ENCODE data around the gene TUBB. TPM values are rescaled to one million over a fixed set of nuclear protein-coding genes. Genes with fewer than 3 reads are reported as not detected.

The TUBB gene
- 562 and 698 TPM in 2 replicates for total RNA-seq
- polyA plus RNA-seq (2012) = 954 TPM

GRCh38 chr6:30719791-30720737 lies at the start of gene TUBB:
Gene TUBB, plus strand, starts transcription at chr6:30720352. Its CDS starts 155 bp downstream, at chr6:30720507.
- DNase-seq (ENCODE audit: low read depth) = peak; percentile 99

DNA sequence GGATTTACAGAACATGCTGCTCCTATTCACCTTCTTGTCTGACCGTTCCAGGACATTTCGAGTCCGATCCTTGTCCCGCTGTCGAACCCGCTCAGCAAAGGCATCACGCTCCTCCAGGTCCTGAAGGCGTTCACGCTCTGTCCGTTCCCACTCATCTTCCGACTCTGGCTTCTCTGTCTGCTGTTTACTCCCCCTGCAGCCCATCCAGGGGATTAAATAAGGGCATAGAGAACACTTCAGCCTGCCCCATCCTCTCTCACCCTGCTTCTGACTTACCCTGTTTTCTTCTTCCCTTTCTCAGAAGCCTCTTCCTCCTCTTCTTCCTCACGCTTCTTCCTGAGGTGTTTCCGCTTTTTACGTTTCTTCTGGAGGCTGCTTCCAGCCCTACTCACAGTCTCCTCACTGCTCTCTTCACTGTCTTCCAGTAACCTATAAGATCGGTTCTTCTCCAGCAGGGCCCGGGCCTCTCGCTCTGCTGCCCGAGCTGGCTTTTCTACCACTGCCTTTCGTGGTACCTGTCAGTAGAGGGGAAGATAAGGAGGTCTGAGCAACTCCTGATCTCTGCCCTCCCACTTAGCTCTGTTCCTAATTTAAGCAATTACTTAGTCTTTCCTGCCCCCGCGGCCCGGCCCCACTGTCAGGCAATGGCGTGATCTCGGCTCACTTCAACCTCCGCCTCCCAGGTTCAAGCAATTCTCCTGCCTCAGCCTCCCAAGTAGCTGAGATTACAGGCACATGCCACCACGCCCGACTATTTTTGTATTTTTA lies 49.2 kb upstream of the TUBB start:
- DNase-seq (ENCODE audit: low read depth) = no peak

DNA sequence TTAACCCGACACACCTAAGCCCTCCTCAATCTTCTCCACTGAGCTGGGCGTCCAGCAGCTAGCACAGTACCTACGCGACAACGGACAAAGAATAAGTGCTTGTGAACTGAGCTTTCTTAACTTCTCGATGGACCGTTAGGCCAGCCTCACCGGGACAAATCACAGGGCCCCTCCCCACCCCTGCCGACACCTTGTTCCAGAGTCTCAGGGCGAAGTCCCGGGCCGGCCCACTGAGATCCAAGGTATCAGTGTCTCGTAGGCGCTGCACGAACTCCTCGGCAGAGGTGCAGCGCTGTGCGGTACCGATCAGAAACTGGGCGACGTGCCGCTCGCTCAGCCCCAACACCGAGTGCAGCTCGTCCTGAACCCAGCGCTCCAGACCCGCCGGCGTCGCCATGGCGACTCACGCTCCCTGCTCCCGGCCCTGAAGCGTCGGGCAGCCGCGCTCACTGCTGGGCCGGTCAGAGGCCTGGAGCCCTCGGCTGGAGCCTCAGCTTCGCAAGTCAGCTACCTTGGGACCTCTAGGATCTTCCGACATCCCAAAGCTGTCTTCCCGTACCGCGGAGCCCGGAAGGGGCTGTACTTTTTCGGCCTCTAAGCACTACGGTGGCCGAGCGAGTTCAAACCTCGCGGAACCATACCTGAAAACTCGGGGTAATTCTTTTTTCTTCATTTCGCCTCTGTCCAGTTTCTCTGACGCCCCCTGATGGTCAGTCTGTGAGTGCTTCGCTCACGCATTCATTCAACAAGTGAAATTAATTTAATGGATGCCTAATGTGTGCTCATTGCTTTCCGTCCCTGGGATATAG lies 47.5 kb upstream of the TUBB start, which contains the start of gene DHX16:
Gene DHX16 (minus strand): TSS at position 562 of the 809 bp plus-strand sequence. CDS start 165 bp downstream, at position 397.
- DNase-seq (ENCODE audit: low read depth) = peak; percentile 99

DNA sequence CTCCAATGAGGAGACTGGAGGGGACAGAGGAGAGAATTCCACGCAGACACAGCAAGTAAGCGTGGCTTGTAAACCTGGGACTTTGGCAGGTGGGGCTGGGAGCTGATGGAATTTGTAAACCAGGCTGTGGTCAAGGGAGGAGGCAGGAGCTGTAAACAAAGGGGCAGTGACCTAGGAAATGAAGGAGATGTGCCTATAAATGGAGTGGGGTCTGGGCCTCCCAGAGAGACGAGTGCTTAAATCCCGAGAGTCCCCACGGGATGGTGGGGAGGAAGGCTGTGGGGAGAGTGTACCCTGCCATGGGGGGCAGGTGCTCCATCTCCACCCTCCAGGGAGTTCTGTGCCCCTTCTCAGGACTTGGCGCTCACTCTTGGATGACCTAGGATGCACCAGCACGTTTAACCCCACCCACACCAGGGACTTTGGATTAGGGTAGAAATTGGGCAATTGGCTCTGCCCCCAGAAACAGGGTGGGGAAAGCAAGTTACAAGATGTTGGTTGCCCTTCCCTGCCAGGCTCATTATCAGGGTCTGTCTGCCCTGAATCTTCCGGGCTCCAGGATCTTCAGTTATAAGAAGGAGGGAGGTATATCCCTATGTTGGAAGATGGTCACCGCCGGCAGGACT lies 43.4 kb upstream of the TUBB start:
- DNase-seq (ENCODE audit: low read depth) = no peak

GRCh38 chr6:30678964-30679726 lies 41.0 kb upstream of the TUBB start:
- peak; percentile 73 for DNase-seq (ENCODE audit: low read depth)

GRCh38 chr6:30679765-30680535 lies 40.2 kb upstream of the TUBB start:
- no peak for DNase-seq (ENCODE audit: low read depth)

- DNase-seq (ENCODE audit: low read depth) = no peak
Measured at GRCh38 chr6:30681766-30682142, 38.4 kb upstream of the TUBB start.

DNA sequence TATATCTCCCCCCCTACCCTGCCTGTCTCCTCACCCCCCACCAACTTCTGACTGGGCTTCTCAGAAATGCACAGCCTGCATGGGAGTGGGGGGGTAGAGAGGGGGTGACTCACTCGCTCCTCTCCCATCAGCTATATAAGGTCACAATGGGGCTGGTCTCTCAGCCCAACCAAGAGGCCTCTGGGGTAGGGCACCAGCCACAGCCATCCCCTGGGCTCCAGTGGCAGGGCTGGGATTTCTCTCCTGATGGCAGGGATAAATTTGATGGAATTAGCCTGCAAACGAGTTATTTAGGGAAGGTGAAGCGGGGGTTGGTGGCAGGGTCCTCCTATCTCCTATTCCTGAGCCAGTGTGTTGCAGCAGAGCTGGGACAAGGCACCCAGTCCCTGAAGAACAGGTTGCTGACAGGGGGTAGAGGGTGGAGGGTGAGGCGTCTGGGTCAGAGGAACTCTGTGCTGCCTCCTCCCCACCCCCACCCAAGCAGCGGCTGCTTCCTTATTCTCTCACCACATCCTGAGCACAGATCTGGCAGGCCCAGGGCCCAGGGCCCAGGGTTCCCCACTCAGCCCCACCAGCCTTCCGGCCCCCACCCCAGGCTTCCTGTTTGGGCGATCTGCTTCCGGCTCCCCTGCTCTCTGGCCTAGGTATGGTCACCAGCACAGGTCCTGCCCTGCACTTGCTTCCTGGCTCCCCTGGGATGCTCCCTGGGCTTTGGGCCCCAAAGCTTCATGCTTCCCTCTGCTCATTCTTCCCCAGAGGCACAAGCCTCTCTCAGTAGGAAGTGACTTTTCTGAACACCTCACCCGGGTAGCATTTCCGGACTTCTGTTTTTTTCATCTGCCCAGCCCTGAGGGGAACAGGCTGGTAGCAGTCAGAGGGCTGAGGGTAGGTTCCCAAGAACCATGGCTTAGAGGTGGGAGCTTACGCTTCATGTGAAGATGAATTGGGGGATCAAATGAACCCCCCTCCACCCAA lies 37.7 kb upstream of the TUBB start:
- peak; percentile 85 for DNase-seq (ENCODE audit: low read depth)

DNA sequence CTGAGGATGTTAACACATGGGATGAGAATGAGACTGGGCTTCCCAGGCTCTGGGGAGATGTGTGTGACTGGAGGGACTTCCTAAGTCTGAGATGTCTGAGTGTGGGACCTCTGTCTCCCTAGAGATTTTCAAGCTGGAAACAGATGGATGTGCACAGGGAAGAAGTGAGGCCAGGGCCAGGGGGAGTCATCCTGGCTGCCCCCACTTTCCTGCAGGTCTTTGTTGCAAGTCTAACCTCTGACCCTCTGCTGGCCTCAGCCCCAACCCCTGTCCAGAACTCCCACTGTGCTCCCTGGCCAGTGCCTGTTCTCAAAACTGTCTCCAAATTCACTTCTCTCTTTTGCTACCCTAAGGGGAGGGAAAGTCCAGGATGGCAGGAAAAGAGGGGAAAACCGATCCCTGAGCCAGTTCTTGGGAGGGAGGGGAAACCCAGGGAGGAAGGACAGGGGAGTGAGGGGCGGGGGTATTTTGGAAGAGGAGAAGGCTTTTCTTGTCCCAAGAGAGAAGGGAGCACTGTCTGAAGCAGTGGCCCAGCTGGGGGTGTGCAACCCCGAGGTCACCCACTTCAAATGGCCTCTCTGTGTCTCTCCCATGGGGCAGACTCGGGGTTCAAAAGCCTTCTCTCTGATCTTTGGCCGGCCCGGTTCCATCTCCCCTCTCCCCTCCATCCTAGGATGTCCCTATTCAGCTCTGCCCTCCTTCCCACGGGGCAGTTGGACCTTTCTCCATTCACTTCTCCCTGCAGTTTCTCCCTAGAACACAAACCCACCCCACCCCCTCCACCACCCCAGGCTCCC lies 36.8 kb upstream of the TUBB start:
- no peak for DNase-seq (ENCODE audit: low read depth)

GRCh38 chr6:30683980-30684338 lies 36.2 kb upstream of the TUBB start:
- no peak for DNase-seq (ENCODE audit: low read depth)

DNA sequence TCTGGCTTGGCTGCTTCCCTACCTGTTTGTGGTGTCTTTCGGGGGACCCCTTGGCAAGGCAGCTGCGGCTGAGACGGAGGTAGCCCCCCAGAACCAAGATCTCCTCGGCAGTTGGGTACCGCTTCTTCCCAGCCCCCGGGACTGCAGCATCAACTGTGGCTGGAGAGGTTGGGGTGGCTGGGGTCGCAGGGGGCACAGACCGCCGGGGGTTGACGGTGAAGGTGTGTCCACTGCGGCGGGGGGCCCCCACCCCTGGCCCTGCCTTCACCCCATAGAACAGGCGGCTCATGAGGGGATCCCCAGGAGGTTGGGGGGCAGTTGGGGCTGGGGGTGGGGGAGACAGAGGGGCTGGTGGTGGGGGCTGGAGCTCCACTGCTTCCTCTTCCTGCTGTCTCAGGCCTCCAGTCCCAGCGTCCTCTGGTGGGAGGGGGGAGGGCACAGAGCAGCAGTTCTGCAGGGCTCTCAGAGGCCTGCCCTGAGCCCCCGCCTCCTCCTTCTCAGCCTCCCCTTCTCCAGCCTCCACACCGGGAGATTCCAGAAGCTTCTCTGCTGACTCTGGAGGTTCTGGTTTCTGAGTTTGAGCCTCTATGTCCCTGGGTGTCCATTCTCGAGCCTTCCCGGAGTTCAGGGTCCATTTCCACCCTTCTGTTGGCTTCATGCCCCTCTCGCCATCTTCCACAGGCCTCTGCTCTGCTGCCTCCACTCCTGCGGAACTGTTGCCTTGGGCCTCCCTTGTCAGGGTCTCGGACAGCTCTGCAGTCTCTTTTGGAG lies 35.6 kb upstream of the TUBB start:
- peak; percentile 34 for DNase-seq (ENCODE audit: low read depth)

DNA sequence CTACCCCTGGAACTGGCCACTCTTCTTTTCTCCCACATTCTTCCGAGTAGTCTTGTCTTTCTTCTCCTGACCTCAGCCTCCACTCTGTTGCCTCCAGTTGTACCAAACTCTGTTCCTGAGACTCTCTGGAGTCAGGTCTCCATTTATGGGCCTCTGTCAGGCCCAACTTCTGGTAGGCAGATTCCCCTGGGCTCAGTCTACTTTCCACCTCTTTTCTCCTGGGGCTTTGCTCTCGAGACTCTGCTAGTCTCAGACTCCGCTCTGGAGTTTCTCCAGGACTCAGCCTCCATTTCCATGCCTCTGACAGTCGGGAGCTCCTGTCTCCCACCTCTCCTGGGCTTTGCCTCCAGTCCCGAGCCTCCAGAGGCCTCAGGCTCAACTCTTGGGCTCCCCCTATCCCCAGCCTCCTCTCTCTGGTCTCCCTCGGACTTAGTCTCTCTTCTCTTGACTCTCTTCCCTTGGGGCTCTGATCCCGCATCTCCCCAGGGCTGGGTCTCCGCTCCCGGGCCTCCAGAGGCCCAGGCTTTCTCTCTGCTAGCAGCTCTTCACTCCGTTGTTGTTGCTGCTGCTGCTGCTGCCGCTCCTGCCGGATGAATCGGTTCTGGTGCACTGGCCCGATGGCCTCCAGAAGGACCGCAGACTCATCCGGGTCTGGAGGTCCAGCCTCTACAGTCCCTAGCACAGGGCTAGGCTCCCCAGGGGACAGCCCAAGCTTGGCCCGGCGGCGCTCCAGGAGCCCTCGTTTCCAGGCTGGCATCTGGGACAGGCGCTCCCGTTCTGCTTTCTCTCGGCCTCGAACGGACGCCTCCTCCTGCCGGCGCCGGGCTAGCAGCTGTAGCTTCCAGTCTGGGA lies 34.8 kb upstream of the TUBB start:
- DNase-seq (ENCODE audit: low read depth) = peak; percentile 48

GRCh38 chr6:30686009-30686907 lies 33.9 kb upstream of the TUBB start, which contains the start of gene PPP1R18:
Gene PPP1R18, minus strand, starts transcription at chr6:30686645. Its CDS starts 627 bp downstream, at chr6:30686018.
- peak; percentile 80 for DNase-seq (ENCODE audit: low read depth)
